OCI-M1 (cell line): ENCODE results near the gene ZNF628.

Source experiments
- DNase-seq: peaks from one replicate; lab custom pipeline; 2025; lab: John Stamatoyannopoulos, UW

ZNF628 gene

DNA sequence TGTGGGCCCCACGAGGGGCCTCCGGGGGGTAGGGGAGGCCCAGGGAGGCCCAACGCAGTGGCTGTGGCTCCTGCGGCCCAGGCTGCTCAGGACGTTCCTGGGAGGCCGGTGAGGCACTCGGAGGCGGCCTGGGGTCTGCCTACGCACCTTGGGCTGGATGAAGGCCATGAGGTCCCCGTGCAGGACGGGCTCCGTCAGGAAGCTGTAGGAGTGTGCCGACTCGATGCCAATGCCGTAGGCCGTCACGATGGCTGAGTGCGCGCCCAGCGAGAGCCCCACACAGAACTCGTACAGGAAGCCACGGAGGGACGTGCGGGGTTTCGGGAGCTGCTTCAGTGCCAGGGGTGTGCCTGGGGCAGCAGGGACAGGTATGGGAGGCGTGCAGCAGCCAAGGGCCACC lies 54.6 kb downstream of the ZNF628 start:
- no peak for DNase-seq
